ENCODE results near the gene AGAP3.
A peak's percentile ranks its signal among the peaks of the same experiment; 100 is the strongest.

Gene AGAP3

GRCh38 chr7:151124899-151125399 lies 38.7 kb downstream of the AGAP3 start:
- no peak for DNase-seq (ENCODE audit: low read depth, low spot score)
- TF ChIP-seq CTCF (IDR thresholded peaks at IDR 0.05; ENCODE audit: low read depth, low read length): peak; percentile 9
- H3K4me3 ChIP-seq (ENCODE audit: low read depth, low read length): no peak overlapping the region
- in situ Hi-C loops (cut with HindIII; ENCODE audit: low sequenced_read_pairs): no loop called here

GRCh38 chr7:151125470-151125845 lies 39.2 kb downstream of the AGAP3 start:
- peak overlapping the region; percentile 32 for H3K4me3 ChIP-seq (ENCODE audit: low read depth, low read length)
- peak; percentile 0 for TF ChIP-seq CTCF (IDR thresholded peaks at IDR 0.05; ENCODE audit: low read depth, low read length)
- in situ Hi-C loops (cut with HindIII; ENCODE audit: low sequenced_read_pairs): no loop called here
- DNase-seq (ENCODE audit: low read depth, low spot score): peak; percentile 17

GRCh38 chr7:151125846-151126481 lies 39.7 kb downstream of the AGAP3 start:
- TF ChIP-seq CTCF (IDR thresholded peaks at IDR 0.05; ENCODE audit: low read depth, low read length): no peak
- in situ Hi-C loops (cut with HindIII; ENCODE audit: low sequenced_read_pairs): no loop called here
- peak overlapping the region; percentile 32 for H3K4me3 ChIP-seq (ENCODE audit: low read depth, low read length)
- DNase-seq (ENCODE audit: low read depth, low spot score): peak; percentile 14

- TF ChIP-seq CTCF (IDR thresholded peaks at IDR 0.05; ENCODE audit: low read depth, low read length): no peak
- in situ Hi-C loops (cut with HindIII; ENCODE audit: low sequenced_read_pairs): no loop called here
- no peak overlapping the region for H3K4me3 ChIP-seq (ENCODE audit: low read depth, low read length)
- DNase-seq (ENCODE audit: low read depth, low spot score): no peak
Measured at GRCh38 chr7:151126491-151127137, 40.3 kb downstream of the AGAP3 start.

- no peak for DNase-seq (ENCODE audit: low read depth, low spot score)
Measured at GRCh38 chr7:151128144-151128543, 41.9 kb downstream of the AGAP3 start.

GRCh38 chr7:151128716-151129115 lies 42.4 kb downstream of the AGAP3 start:
- TF ChIP-seq CTCF (IDR thresholded peaks at IDR 0.05; ENCODE audit: low read depth, low read length): no peak
- H3K4me3 ChIP-seq (ENCODE audit: low read depth, low read length): no peak overlapping the region
- in situ Hi-C loops (cut with HindIII; ENCODE audit: low sequenced_read_pairs): no loop called here
- no peak for DNase-seq (ENCODE audit: low read depth, low spot score)

More at GRCh38 chr7:151128144-151128543, 41.9 kb downstream of the AGAP3 start:
- no peak for TF ChIP-seq CTCF (IDR thresholded peaks at IDR 0.05; ENCODE audit: low read depth, low read length)
- no peak overlapping the region for H3K4me3 ChIP-seq (ENCODE audit: low read depth, low read length)
- in situ Hi-C loops (cut with HindIII; ENCODE audit: low sequenced_read_pairs): no loop called here
